Endothelial cell of umbilical vein (primary cell): Measurements from ENCODE around the gene STK11IP.

Experiments
- FOS ChIP-seq: IDR thresholded peaks from 2 replicates; pipeline ENCODE4 v1.6.1; 2011; ENCODE audit warnings: mild to moderate bottlenecking, low read length, moderate library complexity, borderline replicate concordance; ENCODE audit not compliant: insufficient read depth
- TF ChIP-seq, protein P1 (sequence below), 2 donors: IDR thresholded peaks; 1 replicate in 1 of 2; 2 replicates in 1 of 2; pipeline ENCODE4 v1.5.1; 2011; ENCODE audit warnings: low read length in 2 of 2, mild to moderate bottlenecking in 2 of 2, moderate library complexity in 2 of 2, control low read depth in 1 of 2, inconsistent platforms in 1 of 2, low read depth in 1 of 2; ENCODE audit not compliant: insufficient read depth in 1 of 2; ENCODE audit errors: extremely low read depth in 1 of 2

DNA sequence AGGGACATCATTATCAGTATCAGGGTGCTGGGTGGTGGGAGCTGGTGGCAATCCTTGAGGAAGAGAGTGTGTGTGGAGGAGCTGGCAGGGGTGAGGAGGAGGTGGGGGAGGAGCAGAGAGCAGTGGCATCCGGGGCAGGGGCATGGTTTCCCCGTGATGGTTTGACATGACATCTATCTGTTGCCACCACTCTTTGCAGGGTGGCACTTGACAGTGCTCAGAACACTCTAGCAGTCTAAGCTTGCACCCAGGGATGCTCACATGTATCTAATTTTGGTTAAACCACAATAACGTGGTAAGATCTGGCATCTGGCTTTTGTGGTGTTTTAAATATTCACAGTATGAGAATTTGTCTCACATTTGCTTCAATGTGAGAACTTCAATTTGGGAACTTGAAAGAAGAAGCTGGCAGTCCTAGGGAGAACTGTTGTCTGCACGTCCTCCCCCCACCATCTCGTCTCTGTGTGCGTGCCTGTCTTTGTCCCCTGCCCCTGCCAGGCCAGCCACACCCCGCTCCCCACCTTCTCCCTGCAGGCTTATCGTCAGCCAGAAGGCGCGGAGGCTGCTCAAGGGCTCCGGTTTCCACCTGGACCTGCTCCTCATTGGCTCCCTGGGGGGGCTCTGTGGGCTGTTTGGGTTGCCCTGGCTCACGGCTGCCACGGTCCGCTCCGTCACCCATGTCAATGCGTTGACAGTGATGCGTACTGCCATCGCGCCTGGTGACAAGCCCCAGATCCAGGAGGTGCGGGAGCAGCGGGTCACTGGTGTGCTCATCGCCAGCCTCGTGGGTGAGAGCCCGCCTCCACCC is 41.5 kb downstream of the STK11IP start:
- TF ChIP-seq, protein P1, sequence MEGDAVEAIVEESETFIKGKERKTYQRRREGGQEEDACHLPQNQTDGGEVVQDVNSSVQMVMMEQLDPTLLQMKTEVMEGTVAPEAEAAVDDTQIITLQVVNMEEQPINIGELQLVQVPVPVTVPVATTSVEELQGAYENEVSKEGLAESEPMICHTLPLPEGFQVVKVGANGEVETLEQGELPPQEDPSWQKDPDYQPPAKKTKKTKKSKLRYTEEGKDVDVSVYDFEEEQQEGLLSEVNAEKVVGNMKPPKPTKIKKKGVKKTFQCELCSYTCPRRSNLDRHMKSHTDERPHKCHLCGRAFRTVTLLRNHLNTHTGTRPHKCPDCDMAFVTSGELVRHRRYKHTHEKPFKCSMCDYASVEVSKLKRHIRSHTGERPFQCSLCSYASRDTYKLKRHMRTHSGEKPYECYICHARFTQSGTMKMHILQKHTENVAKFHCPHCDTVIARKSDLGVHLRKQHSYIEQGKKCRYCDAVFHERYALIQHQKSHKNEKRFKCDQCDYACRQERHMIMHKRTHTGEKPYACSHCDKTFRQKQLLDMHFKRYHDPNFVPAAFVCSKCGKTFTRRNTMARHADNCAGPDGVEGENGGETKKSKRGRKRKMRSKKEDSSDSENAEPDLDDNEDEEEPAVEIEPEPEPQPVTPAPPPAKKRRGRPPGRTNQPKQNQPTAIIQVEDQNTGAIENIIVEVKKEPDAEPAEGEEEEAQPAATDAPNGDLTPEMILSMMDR (IDR thresholded peaks at IDR 0.05; ENCODE audit: extremely low read depth in 1 of 2, insufficient read depth in 1 of 2, low read depth in 1 of 2, low read length in 2 of 2) = no peak
- no peak for TF ChIP-seq FOS
